BJ (cell line): Measurements from ENCODE around the gene CTDSPL. TPM values are rescaled to one million over a fixed set of nuclear protein-coding genes. Genes with fewer than 3 reads are reported as not detected.

Source experiments
- CTCF ChIA-PET: fragments of 350-600 bp; formaldehyde crosslinking; extraction: SDS; loops from one replicate; lab custom pipeline; 2021; ENCODE audit warnings: antibody characterized with exemption, inconsistent platforms; lab: Yijun Ruan, JAX
- POLR2A ChIA-PET: fragments of 300-600 bp; sonication (Branson Sonifier 250); formaldehyde crosslinking; extraction: SDS; loops from one replicate; lab custom pipeline; 2021; ENCODE audit warnings: antibody characterized with exemption; lab: Charles Lee
- DNase-seq: peaks from one replicate; pipeline ENCODE4 v3.0.0-alpha.2; 2011; ENCODE audit warnings: low read depth
- H3K27me3 ChIP-seq: 2 replicates; pipeline ENCODE4 v1.6.0; 2011; ENCODE audit warnings: low read length; ENCODE audit not compliant: control insufficient read depth, insufficient read depth
- H3K36me3 ChIP-seq: 2 replicates; pipeline ENCODE4 v1.5.1; 2011; ENCODE audit warnings: low read length; ENCODE audit not compliant: control insufficient read depth, insufficient read depth
- H3K4me3 ChIP-seq: 2 replicates; pipeline ENCODE4 v1.5.1; 2011; ENCODE audit warnings: low read depth, mild to moderate bottlenecking, control low read depth, low read length
- CTCF ChIP-seq: IDR thresholded peaks from 2 replicates; pipeline ENCODE4 v1.5.1; 2011; ENCODE audit warnings: low read depth, mild to moderate bottlenecking, control low read depth, inconsistent platforms, low read length, moderate library complexity; ENCODE audit not compliant: insufficient read depth
- polyA plus RNA-seq: library from polyadenylated mRNA; depleted of rRNA; stranded (reverse); fragments of >200 nt; gene quantifications from 2 replicates; pipeline ENCODE4 v1.2.3, GENCODE V29; 2011

Gene CTDSPL
- polyA plus RNA-seq, 1 experiment = 45.2 TPM

GRCh38 chr3:37932505-37932904 is 70.8 kb downstream of the CTDSPL start:
- Histone ChIP-seq H3K36me3 (no peaks in the 10 kb centered on the region), H3K4me3 (no peak overlapping the region), H3K27me3 (no peaks in the 10 kb centered on the region)
- no peak for TF ChIP-seq CTCF
- CTCF ChIA-PET = interaction anchor here (0.6 kb wide), 1 partner anchor 42 kb away, joined by 3 read pairs; no protein-coding TSS in a partner anchor
- DNase-seq = no peak
- POLR2A ChIA-PET = no interaction called here

GRCh38 chr3:37934631-37935289 is 73.1 kb downstream of the CTDSPL start:
- no peak overlapping the region for H3K4me3 ChIP-seq
- H3K36me3 ChIP-seq = no peaks in the 10 kb centered on the region
- no peaks in the 10 kb centered on the region for H3K27me3 ChIP-seq
- ChIA-PET CTCF (interaction anchor here (0.6 to 1.6 kb wide), 6 partner anchors 12 to 79 kb away, joined by 3 to 7 read pairs (median 5); no protein-coding TSS in a partner anchor), POLR2A (no interaction called here)
- no peak for TF ChIP-seq CTCF
- no peak for DNase-seq

- DNase-seq = no peak
- Histone ChIP-seq H3K4me3 (no peak overlapping the region), H3K27me3 (no peaks in the 10 kb centered on the region), H3K36me3 (no peaks in the 10 kb centered on the region)
- CTCF ChIA-PET = interaction anchor here (0.6 to 1.6 kb wide), 5 partner anchors 13 to 80 kb away, joined by 3 to 7 read pairs (median 4); no protein-coding TSS in a partner anchor
- POLR2A ChIA-PET = no interaction called here
- TF ChIP-seq CTCF = no peak
Observed at GRCh38 chr3:37935290-37935668, 73.6 kb downstream of the CTDSPL start.

- Histone ChIP-seq H3K4me3 (no peak overlapping the region), H3K27me3 (no peaks in the 10 kb centered on the region), H3K36me3 (no peaks in the 10 kb centered on the region)
- POLR2A ChIA-PET = interaction anchor here (0.6 to 0.7 kb wide), 2 partner anchors 11 to 231 kb away, joined by 6 to 11 read pairs; no protein-coding TSS in a partner anchor
- DNase-seq = peak; percentile 95
- CTCF ChIA-PET = interaction anchor here (1.4 to 1.6 kb wide), 2 partner anchors 39 to 81 kb away, joined by 4 to 7 read pairs; no protein-coding TSS in a partner anchor
- TF ChIP-seq CTCF = no peak
Observed at GRCh38 chr3:37935756-37936666, 74.3 kb downstream of the CTDSPL start.

- ChIA-PET CTCF (no interaction called here), POLR2A (interaction anchor here (0.6 to 0.7 kb wide), 2 partner anchors 10 to 230 kb away, joined by 6 to 11 read pairs; no protein-coding TSS in a partner anchor)
- no peaks in the 10 kb centered on the region for H3K27me3 ChIP-seq
- no peak overlapping the region for H3K4me3 ChIP-seq
- no peak for TF ChIP-seq CTCF
- no peaks in the 10 kb centered on the region for H3K36me3 ChIP-seq
- no peak for DNase-seq
Observed at GRCh38 chr3:37937156-37937555, 75.5 kb downstream of the CTDSPL start.
